Panc1 (cell line): ENCODE results near the gene MTURN. TPM values are rescaled to one million over a fixed set of nuclear protein-coding genes. Genes with fewer than 3 reads are reported as not detected.

Experiments used
- ATAC-seq: fragments of 200-7000 bp; cut with Tn5 transposase; 2 replicates; pipeline ENCODE4 v1.9.1; 2020; ENCODE audit warnings: mild to moderate bottlenecking, moderate library complexity
- BruUV-seq: library from RNA; stranded (reverse); fragments of 400-500 nt; replicated peaks from 2 replicates; lab custom pipeline; 2021; lab: Mats Ljungman, UMichigan
- CTCF ChIA-PET: fragments of 300-600 bp; sonication (Branson Sonifier 250); formaldehyde crosslinking; loops from one replicate; lab custom pipeline; 2022; ENCODE audit warnings: antibody characterized with exemption; lab: Charles Lee
- POLR2A ChIA-PET: fragments of 300-600 bp; sonication (Branson Sonifier 250); formaldehyde crosslinking; loops from one replicate; lab custom pipeline; 2022; ENCODE audit warnings: antibody characterized with exemption; lab: Charles Lee
- DNase-seq: peaks from one replicate; pipeline ENCODE4 v3.0.0-alpha.2; 2010; ENCODE audit warnings: low read depth, low spot score
- H3K27ac ChIP-seq: 2 replicates; pipeline ENCODE4 v1.5.1; 2011; ENCODE audit warnings: mild to moderate bottlenecking, low read length, inconsistent platforms
- H3K27me3 ChIP-seq: fragments of 200-500 bp; sonication (Bioruptor generic); 2 replicates; pipeline ENCODE4 v1.6.0; 2014; ENCODE audit warnings: low read length, inconsistent platforms; ENCODE audit not compliant: control insufficient read depth, insufficient read depth
- H3K36me3 ChIP-seq: fragments of 200-500 bp; sonication (Bioruptor generic); 2 replicates; pipeline ENCODE4 v1.5.1; 2014; ENCODE audit warnings: inconsistent platforms, mild to moderate bottlenecking, low read length, moderate library complexity; ENCODE audit not compliant: control insufficient read depth, insufficient read depth
- H3K4me1 ChIP-seq: 2 replicates; pipeline ENCODE4 v1.5.1; 2011; ENCODE audit warnings: inconsistent platforms, mild to moderate bottlenecking, low read length, moderate library complexity; ENCODE audit not compliant: control insufficient read depth, insufficient read depth
- H3K4me3 ChIP-seq, 2 experiments: 2 replicates each; pipeline ENCODE4 v1.5.1; 2011 to 2012; ENCODE audit warnings: low read depth in 2 of 2, low read length in 2 of 2, mild to moderate bottlenecking in 2 of 2, inconsistent platforms in 1 of 2, moderate library complexity in 1 of 2
- H3K9me3 ChIP-seq: fragments of 200-500 bp; sonication (Bioruptor generic); 2 replicates; pipeline ENCODE4 v1.5.1; 2014; ENCODE audit warnings: low read depth, mild to moderate bottlenecking, inconsistent platforms, low read length, moderate library complexity; ENCODE audit not compliant: control insufficient read depth, insufficient read depth
- CTCF ChIP-seq: fragments of 450-650 bp; IDR thresholded peaks from 2 replicates; pipeline ENCODE4 v1.5.1; 2017; ENCODE audit warnings: mild to moderate bottlenecking
- POLR2AphosphoS5 ChIP-seq: IDR thresholded peaks from 2 replicates; pipeline ENCODE4 v1.6.1; 2012; ENCODE audit warnings: mild to moderate bottlenecking, low read depth, low read length, moderate library complexity
- REST ChIP-seq, 2 experiments: IDR thresholded peaks; 2 replicates each; pipeline ENCODE4 v1.6.1; 2011 to 2012; ENCODE audit warnings: low read depth in 2 of 2, control low read depth in 1 of 2, low read length in 1 of 2, mild to moderate bottlenecking in 1 of 2, moderate library complexity in 1 of 2; ENCODE audit not compliant: insufficient read depth in 1 of 2
- SIN3A ChIP-seq: IDR thresholded peaks from 2 replicates; pipeline ENCODE4 v1.6.1; 2012; ENCODE audit warnings: low read depth, mild to moderate bottlenecking, low read length, moderate library complexity, borderline replicate concordance; ENCODE audit not compliant: insufficient read depth
- TCF7L2 ChIP-seq: IDR thresholded peaks from 2 replicates; pipeline ENCODE4 v1.6.1; 2011; ENCODE audit warnings: mild to moderate bottlenecking, low read depth, low read length, inconsistent platforms
- in situ Hi-C: cut with HindIII; loops from 2 replicates; pipeline ENCODE4 v1.10.0; 2016; ENCODE audit warnings: low sequenced_read_pairs, low pct_unique_long_range_greater_than_20kb
- intact Hi-C: fragments of 100-400 bp; cut with micrococcal nuclease; formaldehyde crosslinking; loops from one replicate; pipeline ENCODE4 v1.10.0; 2022; ENCODE audit not compliant: unreplicated experiment
- total RNA-seq: library from RNA; stranded (reverse); gene quantifications from one replicate; pipeline ENCODE4 v1.2.1, GENCODE V29; 2021; ENCODE audit not compliant: unreplicated experiment

MTURN gene
- total RNA-seq, 1 experiment from 2014 or later = 1.2 TPM

GRCh38 chr7:30115709-30116297, 19.0 kb upstream of the MTURN start:
- in situ Hi-C loops = no loop called here
- CTCF ChIA-PET = no interaction called here
- ATAC-seq (no peak), DNase-seq (no peak)
- H3K4me1 ChIP-seq = no peaks in the 10 kb centered on the region
- intact Hi-C loops = no loop called here
- POLR2A ChIA-PET = no interaction called here
- peaks cover 18% of the 10 kb centered on the region for H3K9me3 ChIP-seq
- no peaks in the 10 kb centered on the region for H3K27me3 ChIP-seq
- H3K27ac ChIP-seq = no peak overlapping the region
- BruUV-seq = no TSS peak
- no peaks in the 10 kb centered on the region for H3K36me3 ChIP-seq
- no peak for TF ChIP-seq POLR2AphosphoS5
- H3K4me3 ChIP-seq = no peak overlapping the region

DNA sequence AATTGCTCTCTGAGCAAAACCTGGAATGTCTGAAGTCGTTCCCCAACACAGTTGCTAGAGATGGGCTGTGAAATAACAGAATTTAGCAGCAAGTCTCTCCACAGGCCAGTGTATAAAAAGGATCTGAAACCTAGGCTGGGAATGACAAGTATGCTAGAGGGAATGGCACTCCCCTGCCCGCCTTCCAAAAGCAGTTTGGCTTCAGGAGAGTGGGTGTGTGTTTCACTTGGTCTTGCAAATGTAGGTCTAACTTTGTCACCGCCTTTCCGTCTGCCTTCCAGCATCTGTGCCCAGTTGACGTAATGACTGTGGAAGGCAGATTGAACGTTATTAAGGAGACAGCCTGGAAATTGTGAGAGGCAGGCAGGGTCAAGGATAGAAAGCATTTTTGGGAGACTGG, 18.0 kb upstream of the MTURN start:
- no peak overlapping the region for H3K27ac ChIP-seq
- no TSS peak for BruUV-seq
- no peak overlapping the region for H3K4me3 ChIP-seq
- TF ChIP-seq CTCF = no peak
- TF ChIP-seq POLR2AphosphoS5 = no peak
- TF ChIP-seq TCF7L2 = no peak
- TF ChIP-seq SIN3A = no peak
- no peak for TF ChIP-seq REST (IDR thresholded peaks at IDR 0.05; ENCODE audit: insufficient read depth in 1 of 2, low read depth in 2 of 2, low read length in 1 of 2)
- DNase-seq (no peak), ATAC-seq (no peak)
- POLR2A ChIA-PET = no interaction called here
- CTCF ChIA-PET = no interaction called here
- no peaks in the 10 kb centered on the region for H3K27me3 ChIP-seq
- H3K9me3 ChIP-seq = peaks cover 18% of the 10 kb centered on the region
- no peaks in the 10 kb centered on the region for H3K4me1 ChIP-seq
- intact Hi-C loops = no loop called here
- in situ Hi-C loops = no loop called here
- no peaks in the 10 kb centered on the region for H3K36me3 ChIP-seq

- ATAC-seq (no peak), DNase-seq (no peak)
- Histone ChIP-seq H3K4me1 (no peaks in the 10 kb centered on the region), H3K4me3 (no peak overlapping the region), H3K27ac (no peak overlapping the region), H3K36me3 (no peaks in the 10 kb centered on the region), H3K9me3 (peaks cover 15% of the 10 kb centered on the region), H3K27me3 (no peaks in the 10 kb centered on the region)
- CTCF ChIA-PET = no interaction called here
- BruUV-seq = no TSS peak
- in situ Hi-C loops = no loop called here
- intact Hi-C loops = no loop called here
- TF ChIP-seq CTCF (no peak), TCF7L2 (no peak), POLR2AphosphoS5 (no peak), REST (IDR thresholded peaks at IDR 0.05; ENCODE audit: insufficient read depth in 1 of 2, low read depth in 2 of 2, low read length in 1 of 2) (no peak), SIN3A (no peak)
- POLR2A ChIA-PET = interaction anchor here (0.7 kb wide), 1 partner anchor 16 kb away, joined by 4 read pairs; no protein-coding TSS in a partner anchor
Observed at GRCh38 chr7:30117896-30118295, 16.9 kb upstream of the MTURN start.
